Measurements from ENCODE around the gene FGGY. TPM values are rescaled to one million over a fixed set of nuclear protein-coding genes. Genes with fewer than 3 reads are reported as not detected.

Gene FGGY
- total and polyA plus RNA-seq, 8 donors: 6.2 to 27.0 (median 16.0) TPM

DNA sequence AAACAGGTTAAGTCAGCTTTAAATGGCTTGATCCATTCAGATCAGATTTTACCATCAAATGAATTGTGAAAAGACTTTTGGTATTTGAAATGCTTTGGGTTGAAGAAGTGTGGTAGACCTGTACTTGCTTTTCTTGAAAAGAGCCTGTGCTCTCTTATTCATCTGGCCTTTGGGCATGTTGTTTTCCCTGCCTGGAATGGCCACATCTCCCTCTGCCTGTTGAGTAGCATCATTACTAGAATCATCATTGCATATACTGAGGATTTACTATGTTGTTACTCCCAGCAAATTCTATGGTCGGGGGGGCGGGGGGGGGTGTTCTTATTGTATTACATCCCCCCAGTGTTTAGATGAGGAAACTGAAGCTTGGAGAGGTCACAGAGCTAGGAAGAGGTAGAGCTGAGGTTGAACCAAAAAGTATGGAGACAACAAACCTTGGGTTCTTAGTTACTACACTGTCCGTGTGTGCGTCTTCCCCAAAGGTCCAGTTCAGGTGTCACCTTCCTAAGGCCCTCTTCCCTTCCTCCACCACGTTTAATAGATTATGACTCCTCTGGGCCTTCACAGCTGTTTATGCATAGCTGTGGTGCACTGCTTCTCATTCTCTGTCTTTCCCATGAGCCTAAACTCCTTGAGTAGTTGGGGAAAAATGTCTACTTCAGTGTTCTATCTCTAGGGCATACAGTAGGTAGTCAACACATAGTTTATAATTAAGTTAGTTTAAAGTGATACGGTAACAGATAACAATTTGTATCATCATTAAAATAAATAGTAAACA lies 271.5 kb downstream of the FGGY start:
- FAIRE-seq (no peak), DNase-seq (no peak), ATAC-seq (peak in 1 of 4 donors; percentile 46)
- no peaks in the 10 kb centered on the region for H3K36me3 ChIP-seq
- no peaks in the 10 kb centered on the region for H3K27me3 ChIP-seq
- H3K9me3 ChIP-seq: no peaks in the 10 kb centered on the region
- H3K4me3 ChIP-seq: no peak overlapping the region
- TF ChIP-seq, protein P1, sequence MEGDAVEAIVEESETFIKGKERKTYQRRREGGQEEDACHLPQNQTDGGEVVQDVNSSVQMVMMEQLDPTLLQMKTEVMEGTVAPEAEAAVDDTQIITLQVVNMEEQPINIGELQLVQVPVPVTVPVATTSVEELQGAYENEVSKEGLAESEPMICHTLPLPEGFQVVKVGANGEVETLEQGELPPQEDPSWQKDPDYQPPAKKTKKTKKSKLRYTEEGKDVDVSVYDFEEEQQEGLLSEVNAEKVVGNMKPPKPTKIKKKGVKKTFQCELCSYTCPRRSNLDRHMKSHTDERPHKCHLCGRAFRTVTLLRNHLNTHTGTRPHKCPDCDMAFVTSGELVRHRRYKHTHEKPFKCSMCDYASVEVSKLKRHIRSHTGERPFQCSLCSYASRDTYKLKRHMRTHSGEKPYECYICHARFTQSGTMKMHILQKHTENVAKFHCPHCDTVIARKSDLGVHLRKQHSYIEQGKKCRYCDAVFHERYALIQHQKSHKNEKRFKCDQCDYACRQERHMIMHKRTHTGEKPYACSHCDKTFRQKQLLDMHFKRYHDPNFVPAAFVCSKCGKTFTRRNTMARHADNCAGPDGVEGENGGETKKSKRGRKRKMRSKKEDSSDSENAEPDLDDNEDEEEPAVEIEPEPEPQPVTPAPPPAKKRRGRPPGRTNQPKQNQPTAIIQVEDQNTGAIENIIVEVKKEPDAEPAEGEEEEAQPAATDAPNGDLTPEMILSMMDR (IDR thresholded peaks at IDR 0.05): no peak
- 84 to 85% methylated on average over 6 of the region's 6 CpGs for WGBS, 2 donors
- intact Hi-C loops (cut with DNase I): no loop called here
- H3K27ac ChIP-seq: no peak overlapping the region
- peaks cover 0 to 7% (median 0%) of the 10 kb centered on the region in 3 donors for H3K4me1 ChIP-seq

DNA sequence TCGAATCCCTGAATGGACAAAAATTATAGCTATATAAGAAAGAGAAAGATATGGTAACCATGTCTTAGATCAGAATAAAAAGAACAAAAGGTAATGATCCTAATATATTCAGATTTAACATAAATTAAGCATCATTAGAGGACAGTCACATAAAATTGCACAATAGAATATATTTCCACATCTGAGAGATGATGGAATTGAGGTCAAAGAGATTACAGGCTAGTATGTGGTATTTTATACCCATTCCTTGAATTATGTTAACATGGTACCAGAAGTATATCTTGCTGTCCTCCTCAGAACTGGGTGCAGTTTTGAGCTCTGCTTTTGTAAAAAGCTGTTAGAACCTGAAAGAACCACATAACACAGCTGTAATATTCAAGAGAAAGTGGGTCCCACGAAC lies 272.3 kb downstream of the FGGY start:
- intact Hi-C loops (cut with DNase I): no loop called here
- H3K27ac ChIP-seq: no peak overlapping the region
- TF ChIP-seq, protein P1 (IDR thresholded peaks at IDR 0.05): no peak
- H3K9me3 ChIP-seq: no peaks in the 10 kb centered on the region
- no peak overlapping the region for H3K4me3 ChIP-seq
- ATAC-seq: no peak
- no peaks in the 10 kb centered on the region for H3K36me3 ChIP-seq
- H3K4me1 ChIP-seq: peaks cover 0 to 7% (median 0%) of the 10 kb centered on the region in 3 donors
- WGBS, 2 donors: 90 to 95% methylated on average over 2 of the region's 2 CpGs
- no peak for DNase-seq
- no peaks in the 10 kb centered on the region for H3K27me3 ChIP-seq
- no peak for FAIRE-seq

DNA sequence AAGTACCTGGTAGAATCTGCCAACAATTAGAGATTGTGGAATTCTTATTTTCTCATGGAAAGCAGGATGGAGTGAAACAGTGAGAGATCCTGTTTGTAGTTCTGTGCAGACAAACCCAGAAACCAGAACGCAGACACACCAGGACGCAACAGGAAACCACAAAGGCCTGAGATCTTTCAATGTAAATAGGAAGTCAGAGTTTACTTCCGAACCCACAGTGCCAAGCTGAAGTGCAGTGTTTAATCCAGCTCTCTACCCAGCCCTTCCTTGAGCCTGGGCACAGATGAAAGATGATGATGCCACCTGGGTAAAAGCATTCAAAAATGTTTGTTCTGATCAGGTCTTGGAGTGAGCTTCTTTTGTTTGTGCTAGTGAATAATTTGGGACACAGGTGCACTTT lies 273.6 kb downstream of the FGGY start:
- H3K9me3 ChIP-seq: no peaks in the 10 kb centered on the region
- intact Hi-C loops (cut with DNase I): no loop called here
- DNase-seq (no peak), FAIRE-seq (no peak), ATAC-seq (peak in 2 of 4 donors; percentile 56 to 69)
- H3K4me1 ChIP-seq: peaks cover 0 to 7% (median 0%) of the 10 kb centered on the region in 3 donors
- TF ChIP-seq, protein P1 (IDR thresholded peaks at IDR 0.05): no peak
- 84 to 87% methylated on average over 3 of the region's 3 CpGs for WGBS, 2 donors
- H3K27ac ChIP-seq: no peak overlapping the region
- no peaks in the 10 kb centered on the region for H3K36me3 ChIP-seq
- H3K4me3 ChIP-seq: no peak overlapping the region
- H3K27me3 ChIP-seq: no peaks in the 10 kb centered on the region

DNA sequence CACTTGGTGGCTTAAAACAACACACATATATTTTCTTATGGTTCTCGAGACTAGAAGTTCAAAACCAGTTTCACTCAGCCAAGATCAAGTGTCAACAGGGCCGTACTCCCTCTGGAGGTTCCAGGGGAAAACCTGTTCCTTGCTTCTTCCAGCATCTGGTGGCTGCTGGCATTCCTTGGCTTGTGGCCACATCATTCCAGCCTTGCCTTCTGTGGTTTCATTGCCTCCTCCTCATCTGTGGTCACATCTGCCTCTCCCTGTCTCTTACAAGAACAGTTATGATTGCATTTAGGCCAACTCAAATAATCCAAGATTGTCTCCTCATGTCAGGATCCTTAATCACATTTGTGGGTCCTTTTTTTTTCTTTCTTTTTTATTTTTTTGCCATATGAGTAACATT lies 277.2 kb downstream of the FGGY start:
- Histone ChIP-seq H3K4me3 (no peak overlapping the region), H3K27ac (no peak overlapping the region), H3K27me3 (no peaks in the 10 kb centered on the region), H3K4me1 (peaks cover 0 to 7% (median 0%) of the 10 kb centered on the region in 3 donors), H3K36me3 (no peaks in the 10 kb centered on the region), H3K9me3 (no peaks in the 10 kb centered on the region)
- FAIRE-seq (no peak), DNase-seq (no peak), ATAC-seq (no peak)
- 95 to 98% methylated on average over 2 of the region's 2 CpGs for WGBS, 2 donors
- TF ChIP-seq, protein P1 (IDR thresholded peaks at IDR 0.05): no peak
- intact Hi-C loops (cut with DNase I): no loop called here

DNA sequence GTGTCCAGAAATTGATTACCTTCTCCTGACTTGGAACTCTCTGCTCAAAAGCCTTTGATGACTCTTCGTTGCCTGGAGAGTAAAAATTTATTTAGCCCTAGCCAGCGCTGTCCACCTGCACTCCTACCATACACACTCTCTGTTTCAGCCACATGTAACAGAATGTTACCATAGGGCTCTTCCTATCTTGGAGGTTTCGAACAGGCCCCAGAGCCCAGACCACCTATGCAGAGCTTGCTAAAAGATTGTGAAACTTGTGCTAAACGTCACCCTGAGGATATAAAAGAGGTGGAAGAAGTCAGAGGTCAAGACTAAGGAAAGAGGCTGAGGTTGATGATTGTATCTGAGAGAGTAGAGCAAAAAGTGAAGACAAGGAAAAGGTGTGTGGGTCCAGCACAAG lies 280.9 kb downstream of the FGGY start:
- Histone ChIP-seq H3K27ac (no peak overlapping the region), H3K4me3 (no peak overlapping the region), H3K36me3 (no peaks in the 10 kb centered on the region), H3K27me3 (no peaks in the 10 kb centered on the region), H3K9me3 (no peaks in the 10 kb centered on the region), H3K4me1 (no peaks in the 10 kb centered on the region)
- DNase-seq (no peak), FAIRE-seq (no peak), ATAC-seq (no peak)
- TF ChIP-seq, protein P1 (IDR thresholded peaks at IDR 0.05): no peak
- 91 to 93% methylated on average over 4 of the region's 4 CpGs for WGBS, 2 donors
- intact Hi-C loops (cut with DNase I): no loop called here
